GM18526 (cell line): ENCODE measurements around the gene VWA3A.

Experiments used
- POLR2A ChIP-seq: IDR thresholded peaks from 3 replicates; pipeline ENCODE4 v1.6.1; 2011; ENCODE audit not compliant: insufficient read length; ENCODE audit errors: extremely low read depth

The VWA3A gene

GRCh38 chr16:22075776-22076175 is 16.6 kb upstream of the VWA3A start:
- TF ChIP-seq POLR2A: no peak

- no peak for TF ChIP-seq POLR2A
Measured at GRCh38 chr16:22077700-22078313, 14.5 kb upstream of the VWA3A start.

DNA sequence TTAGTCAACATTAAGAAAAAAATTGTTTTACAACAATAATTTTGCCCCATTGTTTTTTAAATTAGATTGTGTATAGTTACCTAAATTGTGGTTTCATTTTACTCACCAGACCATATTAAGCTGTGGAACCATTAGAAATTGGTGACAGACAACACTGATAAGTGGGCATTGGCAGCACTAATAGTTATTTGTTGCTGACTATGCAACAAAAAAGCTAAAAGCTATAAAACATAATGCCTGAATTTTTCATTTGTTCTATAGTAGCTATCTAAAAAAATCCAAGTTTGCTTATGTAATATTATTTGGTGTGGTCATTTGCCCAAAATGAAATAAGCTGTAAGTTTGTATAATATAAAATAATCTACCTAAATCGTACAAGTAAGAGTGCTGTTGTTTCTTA is 13.7 kb upstream of the VWA3A start:
- TF ChIP-seq POLR2A: no peak

- no peak for TF ChIP-seq POLR2A
Measured at GRCh38 chr16:22081050-22081449, 11.3 kb upstream of the VWA3A start.

- no peak for TF ChIP-seq POLR2A
Measured at GRCh38 chr16:22086440-22086839, 5.9 kb upstream of the VWA3A start.

DNA sequence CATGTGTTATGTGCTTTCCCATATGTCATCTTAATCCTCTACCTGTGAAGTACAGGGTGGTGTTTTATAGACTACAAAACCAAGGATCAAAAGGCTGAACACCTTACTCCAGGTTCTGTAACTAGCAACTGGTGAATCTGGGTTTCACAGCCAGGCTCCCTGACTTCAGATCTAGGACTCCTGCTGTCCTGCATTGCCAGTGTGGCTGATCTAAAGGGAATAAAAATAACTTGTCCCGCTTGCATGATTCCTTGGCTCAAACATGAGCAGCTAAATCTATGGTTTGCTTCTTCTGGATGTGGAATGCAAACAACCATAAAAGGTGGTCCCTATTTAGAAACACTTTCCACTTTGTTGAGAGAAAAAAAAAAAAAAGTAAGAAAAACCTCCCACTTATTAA is 3.7 kb upstream of the VWA3A start:
- no peak for TF ChIP-seq POLR2A

DNA sequence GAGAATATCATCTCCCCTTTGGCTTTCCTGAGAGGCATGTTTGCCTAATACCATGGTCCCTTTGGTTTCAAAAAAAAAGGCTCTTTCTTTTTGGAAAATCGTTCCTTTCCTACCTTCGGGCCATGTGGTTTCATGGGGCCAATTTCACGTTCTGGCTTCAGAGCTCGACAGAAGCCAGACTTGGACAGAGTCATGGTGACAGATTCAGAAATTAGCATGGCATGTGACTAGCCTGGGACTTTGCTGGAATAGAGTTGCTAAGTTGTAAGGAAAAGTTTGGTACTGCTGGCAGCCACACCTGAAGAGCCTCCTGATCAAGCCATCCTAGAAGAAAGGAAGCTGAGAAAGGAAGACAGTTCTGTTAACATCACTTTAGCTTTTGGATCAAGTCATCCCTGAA is 2.4 kb upstream of the VWA3A start:
- no peak for TF ChIP-seq POLR2A

- TF ChIP-seq POLR2A: no peak
Measured at GRCh38 chr16:22091721-22092120, 620 bp upstream of the VWA3A start.

- TF ChIP-seq POLR2A: no peak
Measured at GRCh38 chr16:22093331-22093730, 990 bp downstream of the VWA3A start.

- TF ChIP-seq POLR2A: no peak
Measured at GRCh38 chr16:22093996-22094395, 1.7 kb downstream of the VWA3A start.

GRCh38 chr16:22098405-22099255 is 6.3 kb downstream of the VWA3A start:
- TF ChIP-seq POLR2A: no peak

- no peak for TF ChIP-seq POLR2A
Measured at GRCh38 chr16:22099256-22099975, 7.1 kb downstream of the VWA3A start.

- TF ChIP-seq POLR2A: no peak
Measured at GRCh38 chr16:22103441-22103840, 11.1 kb downstream of the VWA3A start.

DNA sequence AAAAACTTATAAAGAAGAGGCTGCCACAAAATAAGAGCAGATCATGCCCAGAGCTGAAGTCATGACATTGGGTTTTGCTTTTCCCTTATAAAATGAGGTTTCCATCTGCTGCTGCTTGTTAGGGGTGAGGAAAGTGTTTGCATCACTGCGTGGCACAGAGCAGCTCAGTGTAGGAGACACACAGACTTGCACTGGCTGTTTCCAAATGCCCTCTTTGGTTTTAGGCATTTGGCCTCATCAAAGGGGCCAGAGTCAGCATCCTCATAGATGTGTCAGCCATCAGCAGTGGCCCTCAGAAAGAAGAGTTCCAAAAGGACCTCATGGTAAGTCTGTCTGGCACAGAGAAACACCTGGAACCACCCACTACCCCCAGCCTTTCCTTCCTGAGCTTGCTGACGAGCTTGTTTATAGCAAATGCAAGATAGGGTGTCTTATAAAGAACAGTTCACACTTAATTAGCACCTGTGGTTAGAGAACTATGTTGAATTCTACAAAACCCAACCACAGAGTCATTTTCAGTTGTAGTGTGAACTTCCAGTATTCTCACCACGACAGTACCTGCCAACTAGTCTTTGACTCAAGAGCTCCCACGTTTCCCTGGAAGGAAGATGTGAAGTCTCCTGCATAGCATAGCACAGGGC is 17.0 kb downstream of the VWA3A start:
- TF ChIP-seq POLR2A: no peak

- TF ChIP-seq POLR2A: no peak
Measured at GRCh38 chr16:22116095-22116700, 23.9 kb downstream of the VWA3A start.

DNA sequence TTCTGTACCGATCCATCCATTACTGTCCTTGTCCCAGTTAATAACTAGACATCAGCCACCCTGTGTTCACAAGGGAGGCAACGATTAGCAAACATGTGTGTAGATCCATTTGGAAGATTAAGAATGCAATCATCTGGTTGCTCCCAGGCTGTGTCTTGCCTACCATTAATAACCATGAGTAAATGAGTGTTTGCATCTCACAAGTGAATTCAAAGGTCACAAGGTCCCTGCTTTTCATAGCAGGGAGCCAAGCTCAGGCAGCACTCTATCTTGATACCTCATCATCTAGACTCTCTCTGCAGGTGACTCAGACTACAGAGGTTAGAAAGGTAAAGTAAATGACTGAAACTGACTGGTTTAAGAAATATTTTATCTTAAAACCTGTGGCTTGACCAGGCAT is 25.3 kb downstream of the VWA3A start:
- TF ChIP-seq POLR2A: no peak

DNA sequence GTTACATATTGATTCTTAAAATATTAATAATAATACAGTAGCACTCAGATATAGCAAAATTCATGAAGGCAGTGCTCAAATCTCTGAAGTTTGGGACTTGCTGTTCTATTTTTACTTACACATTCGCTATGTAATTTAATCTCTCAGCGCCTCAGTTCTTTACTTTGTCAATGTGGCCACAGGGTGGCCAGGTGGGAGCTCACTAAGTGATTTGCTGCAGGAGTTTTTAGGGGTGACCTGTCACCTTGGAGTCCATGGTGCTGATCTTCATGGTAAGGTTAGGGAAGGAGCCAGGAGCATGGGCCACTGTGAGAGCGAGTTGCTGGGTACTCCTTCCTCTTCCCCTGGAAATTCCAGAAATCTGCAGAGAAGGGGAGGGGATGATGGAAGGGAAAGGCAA is 28.1 kb downstream of the VWA3A start:
- TF ChIP-seq POLR2A: no peak
